Erythroblast (primary cell): ENCODE measurements around the gene ARL15.
A peak's percentile ranks its signal among the peaks of the same experiment; 100 is the strongest.
"Not testable (repeated sequence)": the region's sequence is repeated elsewhere in the genome, so short reads cannot be mapped to it uniquely, and the experiment has no call there.

Experiments
- DNase-seq, 2 experiments: peaks; one replicate each; lab custom pipeline; 2025; lab: John Stamatoyannopoulos, UW
- GATA1 ChIP-seq: IDR thresholded peaks from 2 replicates; pipeline ENCODE4 v1.6.1; 2011; ENCODE audit warnings: low read depth, mild to moderate bottlenecking, control low read depth, low read length, moderate library complexity
- POLR2A ChIP-seq: IDR thresholded peaks from 2 replicates; pipeline ENCODE4 v1.6.1; 2011; ENCODE audit warnings: mild to moderate bottlenecking, low read length

Gene ARL15

DNA sequence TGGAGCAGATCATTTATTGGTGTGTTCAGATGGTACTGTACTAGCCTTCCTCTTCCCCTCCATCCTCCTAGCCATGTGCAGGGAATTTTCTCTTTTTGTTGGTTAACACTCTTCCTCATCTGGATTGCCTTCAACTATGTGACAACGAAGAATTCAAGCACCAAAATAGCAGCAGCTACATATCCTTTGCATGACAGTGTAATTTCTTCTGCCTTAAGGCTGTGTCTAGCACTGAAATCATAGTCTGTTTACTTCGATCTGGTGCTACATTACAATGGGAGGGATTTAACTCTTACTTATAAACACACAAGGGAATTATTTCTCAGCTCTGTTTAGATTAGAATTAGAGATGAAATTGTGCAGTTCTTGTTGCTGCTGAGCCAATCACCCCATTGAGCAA is 260.4 kb downstream of the ARL15 start:
- no peak for DNase-seq
- no peak for TF ChIP-seq GATA1
- no peak for TF ChIP-seq POLR2A

DNA sequence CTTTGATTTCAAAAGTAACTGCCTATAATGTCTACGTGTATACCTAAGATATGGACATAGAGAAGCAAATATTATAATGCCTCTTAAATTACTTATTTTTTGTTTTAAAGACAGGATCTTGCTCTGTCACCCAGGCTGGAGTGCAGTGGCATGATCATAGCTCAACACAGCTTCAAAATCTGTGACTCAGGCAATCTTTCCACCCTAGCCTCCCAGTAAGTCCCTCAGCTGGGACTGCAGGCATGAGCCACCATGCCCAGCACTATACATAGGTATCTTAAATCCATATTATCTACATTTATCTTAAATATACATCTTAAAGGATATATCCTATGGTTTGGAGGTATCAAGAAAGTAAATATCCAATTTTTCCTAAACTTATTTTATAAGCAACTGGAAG is 261.2 kb downstream of the ARL15 start:
- no peak for DNase-seq

DNA sequence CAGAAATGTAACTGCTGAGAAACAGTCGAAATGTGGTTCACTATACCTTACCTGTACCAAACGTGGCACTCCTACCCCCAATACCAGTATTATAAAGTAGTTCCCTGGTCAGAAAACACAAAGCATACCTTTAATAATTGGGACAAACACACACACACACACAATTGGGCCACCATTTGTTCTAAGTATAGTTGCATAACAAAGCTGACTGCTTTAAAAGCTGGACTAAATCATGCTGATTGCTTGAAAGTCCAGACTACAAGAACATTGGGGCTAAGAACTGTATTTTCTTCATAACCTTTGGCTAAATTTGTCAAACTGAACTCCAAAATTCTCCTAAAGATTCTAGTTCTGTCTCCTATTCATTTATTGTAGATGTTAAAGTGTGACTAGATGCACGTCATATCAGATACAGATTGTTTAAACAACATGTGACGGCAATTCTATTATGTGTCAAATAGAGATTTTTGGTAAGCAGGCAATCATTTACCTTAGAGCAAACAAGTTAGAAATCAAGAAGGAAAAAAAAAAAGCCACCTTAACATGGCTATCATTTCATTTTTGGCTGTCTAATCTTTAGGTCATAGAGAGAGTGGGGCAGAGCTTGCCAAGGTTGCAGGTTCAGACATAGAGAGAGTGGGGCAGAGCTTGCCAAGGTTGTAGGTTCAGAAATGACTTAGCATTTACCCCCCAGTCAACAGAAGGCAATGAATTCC is 265.1 kb downstream of the ARL15 start:
- DNase-seq: no peak
- TF ChIP-seq GATA1: no peak
- no peak for TF ChIP-seq POLR2A

More for the DNA sequence above, 261.2 kb downstream of the ARL15 start:
- TF ChIP-seq POLR2A (no peak), GATA1 (no peak)

DNA sequence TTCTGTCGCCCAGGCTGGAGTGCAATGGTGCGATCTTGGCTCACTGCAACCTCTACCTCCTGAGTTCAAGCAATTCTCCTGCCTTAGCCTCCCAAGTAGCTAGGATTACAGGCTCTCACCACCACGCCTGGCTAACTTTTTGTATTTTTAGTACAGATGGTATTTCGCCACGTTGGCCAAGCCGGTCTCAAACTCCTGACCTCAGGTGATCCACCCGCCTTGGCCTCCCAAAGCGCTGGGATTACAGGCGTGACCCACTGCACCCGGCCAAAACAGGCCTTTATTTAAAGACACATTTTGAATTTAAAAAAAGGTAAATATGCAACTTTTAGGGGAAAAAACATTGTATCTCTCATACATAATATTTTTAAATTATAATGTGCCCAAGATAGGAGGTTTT is 266.1 kb downstream of the ARL15 start:
- not testable (repeated sequence) for DNase-seq

DNA sequence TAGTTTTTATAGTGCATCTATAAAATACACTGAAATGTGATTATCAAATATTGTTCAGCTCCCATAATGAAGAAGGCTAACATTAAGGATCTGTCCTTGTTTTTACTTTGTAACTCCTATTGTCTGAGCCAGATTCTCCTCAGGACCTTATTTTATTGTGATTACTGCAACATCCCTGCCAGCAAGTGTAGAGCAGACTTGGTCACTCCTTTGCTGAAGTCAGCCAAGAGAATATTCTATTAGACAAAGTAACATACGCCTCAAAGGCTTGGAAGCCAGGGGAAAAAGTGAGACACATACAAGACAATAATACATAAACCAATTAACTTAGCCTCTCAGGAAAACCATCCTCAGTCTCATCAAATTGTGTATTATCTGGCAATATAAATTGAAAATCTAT is 269.6 kb downstream of the ARL15 start:
- DNase-seq: no peak
- TF ChIP-seq GATA1: no peak
- no peak for TF ChIP-seq POLR2A

DNA sequence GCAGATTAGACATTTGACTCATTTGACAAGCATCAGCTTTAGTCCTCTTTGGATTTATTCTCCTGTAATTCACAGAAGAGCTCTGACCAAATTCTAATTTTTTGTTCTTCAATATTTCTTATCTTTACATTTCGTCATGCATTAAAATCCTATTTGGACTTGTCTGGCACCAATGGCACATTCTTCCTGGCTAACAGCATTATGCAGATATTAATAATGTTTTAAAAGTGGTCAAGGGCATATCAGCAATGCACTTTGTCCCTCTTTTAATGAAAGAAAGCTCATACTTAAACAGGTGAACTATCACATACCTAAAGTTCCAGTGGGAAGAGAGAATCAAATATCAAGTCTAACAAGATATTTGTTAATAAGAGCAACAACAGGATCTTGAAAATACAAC is 270.4 kb downstream of the ARL15 start:
- DNase-seq: no peak
- TF ChIP-seq GATA1 (no peak), POLR2A (no peak)

DNA sequence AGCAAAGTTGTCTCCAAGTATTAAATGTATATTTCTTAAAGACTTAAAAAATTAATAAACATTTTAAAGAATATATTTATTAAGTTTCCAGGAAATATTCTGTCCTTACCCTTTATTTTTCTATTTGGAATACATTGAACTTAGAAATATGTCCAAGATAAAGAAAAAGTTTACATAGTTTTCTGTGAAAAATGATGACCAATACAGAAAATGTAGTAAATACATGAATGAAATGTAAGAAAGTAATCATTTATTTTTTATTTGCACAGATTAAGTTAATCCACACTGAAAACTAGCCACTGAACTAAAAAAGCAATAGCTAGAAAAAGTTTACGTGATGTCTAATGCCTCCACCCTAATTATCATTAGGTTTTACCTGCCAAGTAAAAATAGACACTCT is 273.2 kb downstream of the ARL15 start:
- no peak for TF ChIP-seq GATA1
- no peak for TF ChIP-seq POLR2A
- DNase-seq: no peak

DNA sequence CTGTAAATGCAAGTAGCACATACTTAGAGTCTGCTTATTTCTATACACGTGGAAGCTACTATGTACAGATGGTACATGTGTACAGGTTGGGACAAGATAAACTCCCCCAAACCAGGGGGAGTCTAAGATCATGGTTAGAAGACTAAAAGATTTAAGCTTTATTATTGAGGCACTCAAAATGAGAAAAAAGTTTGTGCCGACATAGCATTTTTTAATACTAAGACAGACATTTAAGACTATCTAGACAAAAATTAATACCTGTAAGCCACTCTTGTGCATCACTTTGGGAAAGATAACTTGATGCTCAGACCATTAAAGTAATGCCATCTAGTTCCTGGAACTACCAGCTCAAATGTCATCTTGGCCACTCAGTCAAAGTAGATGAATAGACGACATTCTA is 279.4 kb downstream of the ARL15 start:
- TF ChIP-seq POLR2A (no peak), GATA1 (no peak)
- DNase-seq: no peak

DNA sequence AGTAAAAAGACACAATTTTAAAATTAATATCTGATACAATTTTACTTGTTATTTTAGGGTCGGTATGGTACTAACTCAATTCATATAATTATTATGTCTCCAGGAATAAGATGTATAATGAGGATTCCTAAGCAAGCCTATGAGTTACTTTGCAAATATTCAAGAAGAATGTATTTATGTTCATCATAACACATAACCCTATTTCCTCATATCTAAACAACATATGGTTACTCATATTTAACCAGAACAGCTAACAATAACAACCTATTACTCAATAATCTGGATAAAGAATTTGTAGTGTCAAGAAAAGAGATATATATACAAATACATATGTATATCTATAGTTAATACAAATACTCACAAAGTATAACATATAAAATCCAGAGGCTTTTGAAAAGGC is 285.9 kb downstream of the ARL15 start:
- no peak for TF ChIP-seq GATA1
- TF ChIP-seq POLR2A: no peak
- DNase-seq: no peak

DNA sequence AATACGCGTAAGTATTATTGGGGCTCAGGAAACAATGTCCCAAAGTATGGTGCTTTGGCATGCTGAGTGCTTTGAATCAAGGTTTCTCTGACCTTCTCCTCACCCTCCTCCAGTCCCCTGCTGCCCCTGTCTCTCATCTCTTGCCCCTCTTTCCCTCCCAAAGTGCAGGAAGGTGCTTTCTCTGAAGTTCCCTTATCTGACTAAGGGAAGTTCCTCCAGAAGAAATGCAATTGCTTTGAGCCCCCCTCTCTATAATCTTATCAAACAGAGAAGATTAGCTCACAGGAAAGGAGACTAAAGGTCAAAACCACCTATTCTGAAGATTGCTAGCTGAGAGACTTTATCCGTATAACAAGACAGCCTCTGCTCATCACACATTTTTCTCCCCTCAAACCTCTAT is 288.1 kb downstream of the ARL15 start:
- TF ChIP-seq POLR2A: no peak
- peak in 1 of 2 experiments; percentile 5 for DNase-seq

DNA sequence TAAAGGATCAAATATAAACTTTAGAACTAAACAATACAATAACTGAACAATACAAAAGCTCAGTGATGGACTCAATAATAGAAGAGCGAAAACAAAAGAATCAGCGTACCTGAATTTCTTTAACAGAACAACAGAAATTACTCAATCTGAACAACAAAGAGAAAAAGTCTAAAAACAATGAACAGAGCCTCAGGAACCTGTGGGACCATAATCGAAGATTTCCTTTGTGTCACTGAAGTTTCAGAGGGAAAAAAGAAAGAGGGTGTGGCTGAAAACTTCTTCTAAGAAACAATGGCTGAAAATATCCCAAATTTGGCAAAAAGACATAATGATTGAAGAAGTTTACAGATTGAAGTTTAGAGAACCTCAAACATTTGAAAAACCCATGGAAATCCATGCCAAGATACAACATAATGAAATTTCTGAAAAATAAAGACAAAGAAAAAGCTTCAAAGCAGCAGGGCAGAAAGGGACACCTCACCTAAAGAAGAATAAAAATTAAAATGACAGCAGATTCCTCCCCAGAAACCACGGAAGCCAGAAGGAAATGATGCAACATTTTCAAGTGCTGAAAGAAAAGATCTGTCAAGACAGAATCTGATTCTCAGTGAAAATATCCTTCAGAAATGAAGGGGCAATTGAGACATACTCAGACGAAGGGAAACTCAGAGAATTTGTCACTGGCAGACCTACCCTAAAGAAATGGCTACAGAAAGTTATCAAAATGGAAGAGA is 288.8 kb downstream of the ARL15 start:
- no peak for DNase-seq
- TF ChIP-seq GATA1 (no peak), POLR2A (no peak)

DNA sequence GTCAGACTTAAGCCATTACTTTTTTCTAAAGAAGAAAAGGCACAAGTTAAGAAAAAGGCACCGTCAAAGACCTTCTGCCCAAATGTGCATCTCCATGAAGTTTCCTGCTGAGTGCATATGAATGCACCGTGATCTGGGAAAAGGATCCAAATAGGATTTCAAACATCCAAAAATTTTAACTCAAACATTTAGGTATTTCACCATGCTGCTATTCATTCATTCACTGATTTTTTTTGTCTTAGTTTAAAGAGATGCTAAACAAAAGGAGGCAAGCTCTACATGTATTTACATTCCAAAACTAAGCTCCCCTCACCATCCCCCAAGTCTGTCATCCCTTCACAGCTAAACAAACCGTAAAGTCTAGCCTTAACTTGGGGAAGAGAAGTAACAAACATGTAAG is 291.9 kb downstream of the ARL15 start:
- no peak for DNase-seq
- TF ChIP-seq GATA1 (no peak), POLR2A (no peak)

DNA sequence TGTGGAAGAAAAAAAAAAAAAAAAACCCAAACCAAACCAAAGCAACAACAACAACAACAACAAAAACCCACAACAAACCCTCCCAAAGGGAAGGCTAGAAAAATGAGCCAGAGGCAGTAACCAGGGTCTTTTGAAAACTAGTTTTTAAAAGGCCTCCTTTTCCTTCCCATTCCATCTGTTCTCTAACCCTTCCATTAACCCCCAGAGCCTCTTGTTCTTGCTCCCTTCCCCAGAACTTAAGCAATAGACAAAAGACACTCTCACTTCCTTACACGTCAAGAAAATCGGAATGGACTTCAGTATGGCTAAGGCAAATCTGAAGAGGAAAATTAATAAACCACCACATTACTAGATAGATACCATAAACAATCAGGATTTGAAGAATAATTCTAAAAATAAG is 292.8 kb downstream of the ARL15 start:
- TF ChIP-seq POLR2A (no peak), GATA1 (no peak)
- no peak for DNase-seq

DNA sequence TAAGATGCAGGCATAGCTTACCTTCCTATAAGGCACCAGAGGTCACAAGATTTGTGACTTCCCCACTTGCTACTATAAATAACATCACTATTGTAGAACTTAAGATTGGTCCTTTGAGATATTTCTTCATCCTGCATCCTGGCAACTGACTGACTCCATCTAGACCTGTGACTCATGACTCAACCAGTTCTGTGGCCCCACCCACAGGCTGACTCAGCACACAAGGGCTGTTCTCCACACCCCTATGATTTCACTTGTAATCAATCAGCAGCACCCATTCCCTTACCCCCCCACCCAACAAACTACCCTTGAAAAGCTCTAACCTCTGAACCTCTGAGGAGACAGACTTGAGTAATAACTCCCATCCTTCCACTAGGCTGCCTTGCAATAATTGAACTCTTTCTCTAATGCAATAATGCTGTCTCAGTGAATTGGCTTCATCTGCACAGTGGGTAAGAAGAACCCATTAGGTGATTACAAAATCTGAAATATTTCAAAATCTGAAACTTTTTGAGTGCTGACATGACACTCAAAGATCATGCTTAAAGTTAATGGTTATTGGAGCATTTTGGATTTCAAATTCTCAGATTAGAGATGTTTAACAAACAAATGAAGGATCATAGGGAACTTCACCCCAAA is 296.7 kb downstream of the ARL15 start:
- peak; percentile 82 to 92 for DNase-seq
- TF ChIP-seq GATA1: no peak
- no peak for TF ChIP-seq POLR2A
